Measurements from ENCODE around the gene PLSCR2.

GRCh38 chr3:146468671-146469149 is 651 bp downstream of the PLSCR2 start:
- TF ChIP-seq CTCF (IDR thresholded peaks at IDR 0.05; ENCODE audit: insufficient read depth, low read length) (no peak), POLR2AphosphoS5 (IDR thresholded peaks at IDR 0.05; ENCODE audit: low read depth) (no peak), REST (IDR thresholded peaks at IDR 0.05; ENCODE audit: insufficient replicate concordance, low read depth) (no peak), GABPA (IDR thresholded peaks at IDR 0.05; ENCODE audit: low read depth) (no peak), SPI1 (IDR thresholded peaks at IDR 0.05; ENCODE audit: borderline replicate concordance, low read depth) (no peak)

Data from HL-60 (cell line).